NT2/D1 (cell line): ENCODE data around the gene ATP23.

Source experiments
- SUZ12 ChIP-seq: IDR thresholded peaks from 2 replicates; pipeline ENCODE4 v1.6.1; 2011; ENCODE audit not compliant: insufficient read length, insufficient read depth; ENCODE audit errors: extremely low read depth
- YY1 ChIP-seq: IDR thresholded peaks from 2 replicates; pipeline ENCODE4 v1.6.1; 2011; ENCODE audit not compliant: insufficient read length, insufficient read depth

GRCh38 chr12:57908511-57908910 is 32.9 kb upstream of the ATP23 start:
- TF ChIP-seq YY1 (no peak), SUZ12 (no peak)
